Osteocyte (in vitro differentiated cells): ENCODE measurements around the gene PRSS48. TPM values are rescaled to one million over a fixed set of nuclear protein-coding genes. Genes with fewer than 3 reads are reported as not detected.
"Not testable (repeated sequence)": the region's sequence is repeated elsewhere in the genome, so short reads cannot be mapped to it uniquely, and the experiment has no call there.

Experiments used
- DNase-seq: peaks from one replicate; pipeline ENCODE4 v3.0.0; 2021; ENCODE audit warnings: mixed read lengths; ENCODE audit not compliant: unreplicated experiment; ENCODE audit errors: extremely low spot score
- H3K27ac Mint-ChIP-seq: one replicate; pipeline ENCODE4 v1.8.0; 2021; ENCODE audit warnings: mild to moderate bottlenecking, mixed read lengths; ENCODE audit not compliant: unreplicated experiment
- H3K27me3 Mint-ChIP-seq: one replicate; pipeline ENCODE4 v1.8.0; 2021; ENCODE audit warnings: mixed read lengths; ENCODE audit not compliant: unreplicated experiment
- H3K36me3 Mint-ChIP-seq: one replicate; pipeline ENCODE4 v1.8.0; 2021; ENCODE audit warnings: mixed read lengths; ENCODE audit not compliant: unreplicated experiment
- H3K4me1 Mint-ChIP-seq: one replicate; pipeline ENCODE4 v1.8.0; 2021; ENCODE audit warnings: mixed read lengths; ENCODE audit not compliant: unreplicated experiment
- H3K4me3 Mint-ChIP-seq: one replicate; pipeline ENCODE4 v1.8.0; 2021; ENCODE audit warnings: mild to moderate bottlenecking, moderate library complexity, mixed read lengths; ENCODE audit not compliant: unreplicated experiment
- H3K9me3 Mint-ChIP-seq: one replicate; pipeline ENCODE4 v1.8.0; 2021; ENCODE audit warnings: mixed read lengths; ENCODE audit not compliant: unreplicated experiment
- CTCF ChIP-seq: fragments of 200-600 bp; sonication (generic); IDR thresholded peaks from 2 replicates; pipeline ENCODE4 v1.5.0; 2021; ENCODE audit warnings: antibody characterized with exemption, mild to moderate bottlenecking, moderate library complexity
- total RNA-seq: library from RNA; stranded (reverse); gene quantifications from 2 replicates; pipeline ENCODE4 v1.2.1, GENCODE V29; 2021

PRSS48 gene
- total RNA-seq, 1 donor from 2014 or later: not detected

GRCh38 chr4:151260526-151260925, 16.4 kb upstream of the PRSS48 start:
- no peak for DNase-seq
- H3K4me3 Mint-ChIP-seq: no peak overlapping the region
- no peak overlapping the region for H3K27ac Mint-ChIP-seq
- H3K4me1 Mint-ChIP-seq: no peaks in the 10 kb centered on the region
- no peaks in the 10 kb centered on the region for H3K9me3 Mint-ChIP-seq
- no peaks in the 10 kb centered on the region for H3K27me3 Mint-ChIP-seq
- no peak for TF ChIP-seq CTCF
- peaks cover 4% of the 10 kb centered on the region for H3K36me3 Mint-ChIP-seq

GRCh38 chr4:151263455-151263854, 13.5 kb upstream of the PRSS48 start:
- Mint-ChIP-seq H3K9me3 (no peaks in the 10 kb centered on the region), H3K4me1 (peaks cover 2% of the 10 kb centered on the region), H3K27me3 (no peaks in the 10 kb centered on the region), H3K4me3 (no peak overlapping the region), H3K27ac (no peak overlapping the region), H3K36me3 (peaks cover 4% of the 10 kb centered on the region)
- no peak for DNase-seq
- TF ChIP-seq CTCF: no peak

DNA sequence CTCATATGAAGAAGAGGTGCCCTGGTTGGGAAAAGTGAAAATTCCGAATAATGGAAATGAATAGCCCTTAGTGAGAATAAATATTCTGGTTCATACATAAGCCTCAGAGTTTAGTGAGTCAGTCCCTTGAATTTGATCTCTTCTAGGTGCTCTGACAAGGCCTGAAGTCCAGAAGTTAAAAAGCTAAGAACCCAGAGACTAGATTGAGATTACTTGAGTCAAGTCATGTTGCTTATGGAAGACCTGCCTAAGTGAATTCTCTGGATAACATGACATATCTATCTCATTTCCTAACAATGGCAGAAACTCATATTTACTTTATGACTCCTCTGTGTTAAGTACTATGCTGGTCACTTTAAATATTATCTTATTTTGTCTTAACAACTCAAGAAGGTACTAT, 10.5 kb upstream of the PRSS48 start:
- Mint-ChIP-seq H3K27ac (no peak overlapping the region), H3K4me1 (peaks cover 2% of the 10 kb centered on the region), H3K9me3 (no peaks in the 10 kb centered on the region), H3K4me3 (no peak overlapping the region), H3K36me3 (peaks cover 4% of the 10 kb centered on the region), H3K27me3 (no peaks in the 10 kb centered on the region)
- DNase-seq: no peak
- TF ChIP-seq CTCF: no peak

DNA sequence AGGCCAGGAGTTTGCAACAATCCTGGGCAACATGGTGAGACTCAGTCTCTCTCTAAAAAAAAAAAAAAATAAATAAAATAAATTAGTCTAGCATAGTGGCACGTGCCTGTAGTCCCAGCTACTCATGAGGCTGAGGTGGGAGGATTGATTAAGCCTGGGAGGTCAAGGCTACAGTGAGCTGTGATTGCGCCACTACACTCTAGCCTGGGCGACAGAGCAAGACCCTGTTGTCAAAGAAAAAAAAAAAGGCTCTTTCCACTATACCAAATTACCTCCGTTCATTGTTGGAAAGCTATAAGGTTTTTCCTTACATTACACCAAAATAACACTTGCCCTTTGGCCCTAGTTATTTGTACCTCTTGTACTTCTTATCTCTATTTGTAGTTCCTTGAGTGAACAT, 9.9 kb upstream of the PRSS48 start:
- Mint-ChIP-seq H3K36me3 (peaks cover 4% of the 10 kb centered on the region), H3K4me3 (no peak overlapping the region), H3K27ac (no peak overlapping the region), H3K4me1 (peaks cover 2% of the 10 kb centered on the region), H3K27me3 (no peaks in the 10 kb centered on the region), H3K9me3 (no peaks in the 10 kb centered on the region)
- no peak for DNase-seq
- TF ChIP-seq CTCF: no peak

GRCh38 chr4:151267822-151268535, 9.0 kb upstream of the PRSS48 start:
- Mint-ChIP-seq H3K36me3 (peaks cover 4% of the 10 kb centered on the region), H3K9me3 (no peaks in the 10 kb centered on the region), H3K27ac (no peak overlapping the region), H3K4me1 (peaks cover 5% of the 10 kb centered on the region), H3K27me3 (no peaks in the 10 kb centered on the region), H3K4me3 (no peak overlapping the region)
- no peak for TF ChIP-seq CTCF
- no peak for DNase-seq

- H3K4me1 Mint-ChIP-seq, H3K27ac Mint-ChIP-seq, H3K36me3 Mint-ChIP-seq: not testable (repeated sequence)
Measured at GRCh38 chr4:151268905-151269304, 8.1 kb upstream of the PRSS48 start.

More at GRCh38 chr4:151268905-151269304, 8.1 kb upstream of the PRSS48 start:
- not testable (repeated sequence) for DNase-seq, H3K27me3 Mint-ChIP-seq, H3K4me3 Mint-ChIP-seq, H3K9me3 Mint-ChIP-seq
